Measurements from ENCODE around the gene TMEM208. TPM values are rescaled to one million over a fixed set of nuclear protein-coding genes. Genes with fewer than 3 reads are reported as not detected.

The TMEM208 gene
- total and polyA plus RNA-seq, 9 donors = 23.8 to 52.0 (median 32.1) TPM

- Histone ChIP-seq H3K4me3 (no peak within 1 kb of the TSS), H3K4me1 (ENCODE audit: insufficient read depth) (peaks cover 13% of the 10 kb centered on the region), H3K27me3 (no peaks in the 10 kb centered on the region), H3K36me3 (no peaks in the 10 kb centered on the region), H3K27ac (no peak within 1 kb of the TSS), H3K9me3 (no peaks in the 10 kb centered on the region)
- TF ChIP-seq POLR2A (IDR thresholded peaks at IDR 0.05) = no peak
- no peak for TF ChIP-seq CTCF (IDR thresholded peaks at IDR 0.05)
- TF ChIP-seq EP300 (IDR thresholded peaks at IDR 0.05) = no peak
- intact Hi-C loops (cut with DNase I) = no loop called here
- 6 to 18% (median 14%) methylated on average over 6 of the region's 6 CpGs for WGBS, 3 donors
- no peak for DNase-seq
Measured at GRCh38 chr16:67190041-67190440, 36.9 kb upstream of the TMEM208 start, which contains the start of gene EXOC3L1. EXOC3L1 (minus strand) TSS chr16:67190136; CDS start chr16:67189676, 460 bp downstream.

GRCh38 chr16:67190448-67191399 is 36.2 kb upstream of the TMEM208 start:
- TF ChIP-seq POLR2A (IDR thresholded peaks at IDR 0.05) (no peak), EP300 (IDR thresholded peaks at IDR 0.05) (no peak), CTCF (IDR thresholded peaks at IDR 0.05) (no peak)
- no peak for DNase-seq
- H3K9me3 ChIP-seq = no peaks in the 10 kb centered on the region
- H3K4me1 ChIP-seq (ENCODE audit: insufficient read depth) = peaks cover 10% of the 10 kb centered on the region
- WGBS, 3 donors = 57 to 73% (median 64%) methylated on average over 13 of the region's 13 CpGs
- no peak overlapping the region for H3K4me3 ChIP-seq
- intact Hi-C loops (cut with DNase I) = no loop called here
- no peak overlapping the region for H3K27ac ChIP-seq
- no peaks in the 10 kb centered on the region for H3K27me3 ChIP-seq
- no peaks in the 10 kb centered on the region for H3K36me3 ChIP-seq

GRCh38 chr16:67191411-67191994 is 35.4 kb upstream of the TMEM208 start:
- DNase-seq = no peak
- Histone ChIP-seq H3K36me3 (no peaks in the 10 kb centered on the region), H3K4me1 (ENCODE audit: insufficient read depth) (peaks cover 10% of the 10 kb centered on the region), H3K27ac (no peak overlapping the region), H3K9me3 (no peaks in the 10 kb centered on the region), H3K4me3 (peak overlapping the region; percentile 92), H3K27me3 (no peaks in the 10 kb centered on the region)
- TF ChIP-seq CTCF (IDR thresholded peaks at IDR 0.05) (no peak), POLR2A (IDR thresholded peaks at IDR 0.05) (no peak), EP300 (IDR thresholded peaks at IDR 0.05) (no peak)
- intact Hi-C loops (cut with DNase I) = no loop called here
- 17 to 19% (median 17%) methylated on average over 9 of the region's 9 CpGs for WGBS, 3 donors

GRCh38 chr16:67191995-67192681 is 34.8 kb upstream of the TMEM208 start, which contains the start of gene E2F4:
E2F4 (plus strand) TSS chr16:67192155; CDS start chr16:67192228, 73 bp downstream.
- Histone ChIP-seq H3K27ac (peak within 1 kb of the TSS; percentile 1 to 55), H3K9me3 (no peaks in the 10 kb centered on the region), H3K27me3 (no peaks in the 10 kb centered on the region), H3K36me3 (no peaks in the 10 kb centered on the region), H3K4me3 (peak within 1 kb of the TSS; percentile 92), H3K4me1 (ENCODE audit: insufficient read depth) (peaks cover 10% of the 10 kb centered on the region)
- peak; percentile 83 to 92 (median 88) for DNase-seq
- no peak for TF ChIP-seq EP300 (IDR thresholded peaks at IDR 0.05)
- peak; percentile 70 for TF ChIP-seq POLR2A (IDR thresholded peaks at IDR 0.05)
- TF ChIP-seq CTCF (IDR thresholded peaks at IDR 0.05) = no peak
- intact Hi-C loops (cut with DNase I) = no loop called here
- 0 to 1% (median 0%) methylated on average over 46 to 54 of the region's 54 CpGs for WGBS, 3 donors
